ENCODE measurements around the gene FMO3.

FMO3 gene

DNA sequence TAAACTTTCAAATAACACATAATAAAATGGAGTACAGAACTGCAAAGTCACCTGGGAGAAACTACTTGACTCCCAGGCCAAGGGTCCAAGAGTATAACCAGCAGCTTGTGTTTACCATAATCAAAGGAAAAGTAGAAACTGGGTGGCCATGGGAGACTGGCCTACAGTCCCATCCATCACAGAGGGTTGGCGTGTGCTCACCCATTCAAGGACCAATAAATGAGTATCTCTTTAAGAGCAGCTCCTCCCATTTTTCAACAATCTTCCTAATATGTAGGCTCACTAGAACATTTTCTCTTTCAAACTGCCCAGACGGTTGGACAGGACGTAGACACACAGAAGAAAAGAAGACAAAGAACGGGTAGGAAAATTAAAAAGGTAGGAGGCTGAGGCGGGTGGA lies at the start of gene FMO3:
FMO3 (plus strand) TSS at position 302 of the 400 bp plus-strand sequence. CDS start 1,754 bp downstream, outside the sequence.
- no peak for DNase-seq

DNA sequence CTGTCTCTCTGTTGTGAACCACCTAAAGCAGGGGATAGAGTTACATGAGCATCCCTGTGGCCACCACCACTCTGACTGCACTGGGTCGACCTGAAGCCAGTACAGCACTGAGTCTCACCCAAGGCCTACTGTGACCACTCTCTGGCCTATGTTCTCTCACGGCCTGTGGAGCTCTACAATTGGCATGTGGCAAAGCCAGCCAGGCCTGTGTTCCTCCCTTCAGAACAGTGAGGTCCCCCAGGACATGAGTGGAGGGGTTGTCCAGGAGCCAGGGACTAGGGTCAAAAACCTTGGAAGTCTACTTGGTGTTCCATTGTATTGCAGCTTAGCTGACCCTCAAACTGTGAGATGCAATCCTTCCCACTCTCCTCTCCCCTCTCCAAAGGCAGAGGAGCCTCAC lies 42.7 kb upstream of the FMO3 start:
- DNase-seq = no peak

DNA sequence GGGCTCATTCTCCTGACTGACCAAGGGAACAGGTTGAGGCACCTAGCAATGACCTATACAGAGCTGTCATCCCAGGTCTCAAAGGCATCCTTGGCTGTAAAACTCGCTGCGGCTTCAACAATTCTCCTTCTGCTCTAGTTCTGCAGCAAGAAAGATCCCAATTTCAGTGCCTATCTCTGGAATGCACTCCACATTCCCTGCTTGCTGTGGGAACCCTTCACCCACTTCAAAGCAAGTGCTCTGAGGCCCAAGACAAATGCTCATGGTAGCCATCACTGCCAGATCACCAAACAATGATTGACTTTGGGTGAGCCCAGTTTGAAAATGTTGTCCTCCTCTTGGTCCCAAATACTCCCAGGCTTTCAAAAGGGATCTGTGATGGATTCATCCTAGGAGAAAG lies 37.7 kb upstream of the FMO3 start:
- DNase-seq = no peak

DNA sequence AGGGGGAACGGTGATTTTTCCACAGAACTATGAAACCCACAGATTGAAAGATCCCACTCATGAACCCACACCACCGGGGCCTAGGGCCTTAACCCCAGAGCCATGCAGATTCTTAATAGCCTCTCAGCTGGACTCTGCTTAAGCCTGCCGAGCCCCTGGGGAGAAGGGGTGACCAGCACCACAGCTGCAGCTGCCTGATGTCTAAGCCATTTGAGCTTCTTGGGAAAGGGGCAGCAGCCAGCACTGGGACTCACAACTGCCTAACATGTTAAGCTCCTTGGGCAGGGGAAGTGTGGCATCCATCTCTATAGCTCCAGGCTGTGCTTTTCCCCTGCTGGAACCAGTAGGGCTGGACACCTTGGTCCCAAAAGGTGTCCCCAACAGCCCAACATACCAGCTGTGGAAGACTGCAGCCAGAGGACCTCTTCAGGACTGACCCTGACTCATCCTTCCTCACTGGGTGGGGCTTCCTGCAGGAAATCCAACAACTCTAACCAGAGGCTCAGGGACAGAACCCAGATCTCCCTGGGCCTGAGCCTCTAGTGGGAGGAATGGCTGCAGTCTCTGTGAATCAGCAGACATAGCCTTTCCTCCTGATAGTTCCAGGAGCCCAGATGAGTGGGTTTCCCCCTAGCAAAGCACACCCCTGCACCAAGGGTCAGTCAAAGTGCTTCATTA lies 34.6 kb upstream of the FMO3 start:
- no peak for DNase-seq

DNA sequence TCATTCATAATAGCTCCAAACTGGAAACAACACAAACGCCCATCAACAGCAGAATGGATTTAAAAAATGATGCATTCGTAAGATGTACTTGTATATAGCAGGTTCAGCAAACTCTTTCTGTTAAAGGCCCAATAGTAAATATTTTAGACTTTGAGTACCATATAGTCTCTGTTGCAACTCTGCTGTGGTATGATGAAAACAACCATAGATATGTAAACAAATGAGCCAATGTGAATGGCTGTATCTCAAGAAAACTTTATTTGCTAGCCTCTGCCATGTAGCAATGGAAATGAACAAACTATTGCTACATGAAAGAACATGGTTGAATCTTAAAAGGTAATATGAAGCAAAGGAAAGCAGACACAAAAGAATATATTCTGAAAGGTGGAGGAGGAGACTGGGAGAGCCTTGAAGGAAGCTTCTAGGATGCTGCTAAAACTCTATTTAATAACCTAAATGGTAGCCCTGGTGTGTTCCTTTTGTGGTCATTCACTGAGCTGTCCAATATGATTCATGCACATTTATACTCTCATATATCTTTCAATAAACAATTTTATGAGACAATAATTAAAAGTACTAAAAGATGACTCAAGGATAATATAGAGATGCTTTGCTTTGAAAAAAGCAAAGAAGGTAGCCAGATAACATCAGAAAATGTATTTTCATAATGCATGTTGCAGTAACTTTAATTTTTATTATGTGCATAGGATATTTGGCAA lies 29.1 kb upstream of the FMO3 start:
- DNase-seq = no peak

DNA sequence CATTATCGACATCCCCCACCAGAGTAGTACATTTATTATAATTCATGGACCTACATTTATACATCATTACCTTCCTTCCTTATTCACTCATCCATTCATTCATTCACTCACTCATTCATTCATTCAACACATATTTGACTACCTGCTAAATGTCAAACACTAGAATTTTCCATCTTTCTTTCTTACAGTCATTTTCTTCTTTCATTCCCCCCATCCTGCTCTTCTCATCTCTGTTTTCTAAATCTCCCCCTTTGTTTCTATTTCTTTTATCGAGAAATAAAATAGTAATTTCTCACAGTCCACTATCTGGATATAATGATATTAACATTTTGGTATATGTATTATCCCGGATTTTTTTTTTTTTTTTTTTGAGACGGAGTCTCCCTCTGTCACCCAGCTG lies 27.8 kb upstream of the FMO3 start:
- DNase-seq = no peak

DNA sequence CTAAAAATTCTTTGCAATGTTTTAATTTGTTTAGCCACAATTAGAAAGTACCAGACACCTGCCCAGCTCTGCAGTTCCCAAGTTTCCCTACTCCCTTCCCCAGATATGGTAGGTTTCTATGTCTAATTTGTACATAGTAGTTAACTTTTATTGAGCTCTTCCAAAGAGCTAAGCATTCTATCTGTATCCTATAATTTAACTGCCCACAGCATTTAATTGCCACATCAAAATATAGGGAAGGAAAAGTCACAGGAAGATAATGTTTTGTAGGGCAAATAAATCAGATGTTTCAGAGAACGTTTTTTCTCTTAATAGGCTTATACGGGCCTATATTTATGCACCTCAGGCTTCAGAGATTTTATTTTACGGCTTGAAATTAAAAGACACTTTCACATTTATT lies 15.7 kb upstream of the FMO3 start:
- DNase-seq = no peak

DNA sequence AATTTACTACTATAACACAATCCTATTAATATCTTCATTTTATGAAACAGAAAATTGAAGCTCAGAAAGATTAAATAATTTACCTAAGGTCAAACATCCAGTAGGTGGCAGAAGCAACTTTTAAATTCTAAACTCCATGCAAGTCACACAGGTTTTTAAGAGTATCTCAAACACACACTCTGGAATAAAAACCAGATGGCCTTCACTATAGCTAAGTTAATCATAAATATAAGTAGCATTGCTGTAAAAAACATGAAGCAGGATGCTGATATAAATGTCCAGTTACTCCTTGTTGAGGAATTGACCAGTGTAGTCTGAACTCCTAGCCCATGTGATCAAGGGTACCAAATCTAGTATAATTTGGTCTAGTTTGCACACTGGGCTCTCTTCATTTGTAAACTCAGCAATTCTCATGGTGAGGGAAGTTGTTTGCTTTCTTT lies 9.4 kb upstream of the FMO3 start:
- DNase-seq = no peak

DNA sequence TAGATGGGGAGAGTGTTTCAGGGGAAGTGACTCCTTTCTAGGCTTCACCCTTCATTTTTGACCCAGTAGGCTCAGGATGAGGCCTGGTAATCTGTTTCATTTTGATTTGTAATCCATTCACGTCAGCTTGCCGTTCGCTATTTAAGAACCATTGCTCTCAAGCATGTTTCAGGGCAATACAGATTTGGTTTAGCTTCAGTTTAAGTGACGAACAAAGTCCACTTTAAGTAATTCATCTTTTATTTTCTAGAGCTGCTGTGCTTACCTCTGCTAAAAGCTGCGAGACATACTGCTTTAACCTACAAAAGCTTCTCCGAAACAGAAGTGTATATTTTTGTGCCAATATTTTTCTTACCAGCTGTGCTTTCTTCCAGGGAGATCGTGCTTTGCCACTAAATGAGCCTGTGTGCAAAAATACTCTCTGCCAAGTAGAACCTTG lies 8.9 kb upstream of the FMO3 start:
- DNase-seq = no peak

DNA sequence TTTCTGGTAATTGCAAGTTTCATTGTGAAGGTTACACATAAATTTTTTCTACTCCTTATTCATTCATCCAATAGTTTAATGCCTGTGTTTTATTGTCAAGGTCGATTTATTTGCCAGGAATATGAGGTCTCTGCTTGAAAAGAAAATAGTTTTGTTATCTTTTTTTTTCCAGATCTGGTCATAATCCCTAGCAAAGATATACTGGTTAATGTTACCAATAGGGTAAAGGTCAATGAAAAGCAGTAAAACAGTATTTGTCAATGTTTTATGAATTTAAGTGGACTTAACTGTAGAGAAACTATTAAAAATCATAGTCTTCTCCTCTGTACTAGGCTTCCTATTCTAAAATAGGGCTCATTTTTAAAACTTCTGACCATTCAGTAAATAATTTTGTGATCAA lies 8.1 kb upstream of the FMO3 start:
- no peak for DNase-seq

DNA sequence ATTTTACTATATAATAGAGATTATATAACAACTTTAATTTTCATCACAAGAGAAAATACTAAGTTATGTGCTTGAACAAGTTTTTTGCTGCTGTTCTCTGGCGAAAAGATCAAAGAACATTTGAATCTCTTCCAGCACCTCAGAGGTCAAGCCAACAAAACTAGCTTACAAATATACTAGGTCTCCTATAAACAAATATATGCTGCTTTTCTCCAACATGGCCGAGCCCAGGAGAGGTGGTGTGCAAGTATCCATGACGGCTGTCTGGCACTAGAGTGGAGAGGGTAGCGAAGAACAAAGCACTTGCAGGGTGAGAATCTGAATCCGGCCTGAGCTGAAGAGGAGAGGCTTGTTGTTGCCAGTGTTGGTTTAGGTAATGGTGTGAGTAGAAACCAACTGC lies 7.5 kb upstream of the FMO3 start:
- DNase-seq = no peak

DNA sequence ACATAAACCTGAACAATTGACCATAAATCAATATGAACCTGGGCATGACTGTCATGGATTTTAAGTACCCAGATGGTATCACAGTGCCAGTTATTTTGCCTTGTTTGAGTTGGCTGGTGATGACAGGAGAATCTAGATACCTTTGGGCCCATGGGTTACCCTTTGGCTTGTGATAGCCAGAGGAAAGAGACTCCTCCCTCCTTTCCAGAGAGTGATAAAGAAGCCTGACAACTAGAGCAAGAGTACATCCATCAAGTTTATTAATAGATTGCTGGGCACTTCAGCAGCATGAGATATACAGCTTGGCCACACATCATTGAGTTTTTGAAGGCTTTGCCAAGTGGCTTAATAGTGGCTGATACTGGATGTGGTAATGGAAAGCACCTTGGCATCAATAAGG lies 6.6 kb upstream of the FMO3 start:
- DNase-seq = no peak

DNA sequence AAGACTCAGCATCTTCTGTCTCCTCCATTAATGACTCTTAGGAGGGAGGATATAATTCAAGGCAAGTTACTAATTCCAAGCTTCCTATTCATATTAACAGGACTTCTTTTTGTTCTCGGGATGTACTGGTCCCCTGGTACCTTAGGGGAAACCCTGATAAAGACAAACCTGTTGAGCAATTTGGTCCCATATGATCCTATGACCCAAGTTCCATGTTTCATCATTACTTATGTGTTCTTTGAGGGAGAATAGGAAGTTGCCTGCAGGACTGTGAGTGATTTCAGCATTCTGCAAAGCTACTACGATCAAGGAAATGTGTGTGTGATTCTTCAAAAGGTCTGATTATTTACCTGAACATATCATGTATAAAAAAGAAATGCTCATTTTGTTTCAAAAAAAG lies 5.8 kb upstream of the FMO3 start:
- DNase-seq = no peak

DNA sequence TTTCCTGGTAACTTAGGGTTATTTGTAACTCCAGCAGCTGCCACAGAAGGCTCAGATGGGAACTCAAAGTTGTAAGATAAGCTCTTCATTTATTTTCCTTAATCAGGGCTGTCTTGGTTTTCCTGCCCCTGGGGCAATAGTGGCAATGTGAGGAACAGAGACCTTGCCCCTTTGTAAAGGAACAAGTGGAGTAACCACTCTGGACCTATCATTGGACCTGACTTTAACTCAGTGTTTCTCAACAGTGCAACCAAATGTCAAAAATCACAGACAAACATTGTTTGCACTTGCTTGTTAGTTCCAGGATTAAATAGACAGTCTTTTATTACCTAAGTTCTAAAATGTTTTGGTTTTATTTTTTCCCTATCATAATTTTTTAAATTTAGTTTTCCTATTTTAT lies 2.8 kb upstream of the FMO3 start:
- no peak for DNase-seq

DNA sequence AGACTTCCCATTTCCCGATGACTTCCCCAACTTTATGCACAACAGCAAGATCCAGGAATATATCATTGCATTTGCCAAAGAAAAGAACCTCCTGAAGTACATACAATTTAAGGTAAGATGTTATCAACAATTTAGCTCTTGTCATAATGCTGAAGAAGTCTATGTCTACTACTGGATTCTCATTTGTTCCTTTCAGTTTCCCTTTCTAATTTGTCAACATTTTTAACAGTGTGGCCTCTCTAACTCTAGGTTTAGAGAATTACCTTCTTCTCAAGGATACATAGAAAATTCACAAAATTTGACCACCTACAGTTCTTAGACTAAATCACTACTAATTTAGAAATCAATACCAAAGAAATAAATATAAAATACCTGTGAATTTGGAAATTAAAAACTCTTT lies 13.2 kb downstream of the FMO3 start:
- no peak for DNase-seq

DNA sequence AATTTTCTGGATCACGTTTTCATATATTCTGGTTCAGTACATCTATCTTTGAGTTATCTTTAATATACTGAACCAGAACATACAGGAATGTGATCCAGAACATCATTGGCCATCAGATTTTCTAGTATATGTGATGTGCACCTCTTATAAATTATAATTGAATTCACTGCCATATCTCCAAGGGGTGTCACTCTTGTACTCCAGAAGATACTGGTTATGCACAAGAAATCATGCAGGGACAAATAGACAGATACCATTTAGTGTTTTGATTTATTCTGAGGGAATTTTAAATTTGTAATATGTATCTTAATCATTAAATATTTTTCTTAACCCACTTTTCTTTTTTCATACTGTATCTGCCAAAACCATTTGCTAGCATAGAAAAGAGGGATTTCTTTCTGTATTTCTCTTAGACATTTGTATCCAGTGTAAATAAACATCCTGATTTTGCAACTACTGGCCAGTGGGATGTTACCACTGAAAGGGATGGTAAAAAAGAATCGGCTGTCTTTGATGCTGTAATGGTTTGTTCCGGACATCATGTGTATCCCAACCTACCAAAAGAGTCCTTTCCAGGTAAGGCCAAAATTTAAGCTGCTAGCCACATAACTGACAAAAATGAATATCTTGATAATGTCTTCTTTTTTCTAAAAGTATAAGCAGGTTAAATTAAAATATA lies 16.7 kb downstream of the FMO3 start:
- DNase-seq = no peak

DNA sequence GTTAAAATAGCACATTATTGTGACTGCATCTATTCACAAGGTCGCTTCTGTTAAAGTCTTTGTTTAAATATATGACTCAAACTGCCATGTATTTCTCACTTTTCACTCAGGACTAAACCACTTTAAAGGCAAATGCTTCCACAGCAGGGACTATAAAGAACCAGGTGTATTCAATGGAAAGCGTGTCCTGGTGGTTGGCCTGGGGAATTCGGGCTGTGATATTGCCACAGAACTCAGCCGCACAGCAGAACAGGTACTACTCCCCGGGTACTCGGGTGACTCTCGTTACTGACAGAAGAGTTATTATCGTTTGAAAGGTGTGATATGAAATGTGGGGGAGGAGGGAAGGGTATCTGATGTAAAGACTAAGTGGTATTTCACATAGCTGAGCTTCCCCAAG lies 17.3 kb downstream of the FMO3 start:
- DNase-seq = no peak

DNA sequence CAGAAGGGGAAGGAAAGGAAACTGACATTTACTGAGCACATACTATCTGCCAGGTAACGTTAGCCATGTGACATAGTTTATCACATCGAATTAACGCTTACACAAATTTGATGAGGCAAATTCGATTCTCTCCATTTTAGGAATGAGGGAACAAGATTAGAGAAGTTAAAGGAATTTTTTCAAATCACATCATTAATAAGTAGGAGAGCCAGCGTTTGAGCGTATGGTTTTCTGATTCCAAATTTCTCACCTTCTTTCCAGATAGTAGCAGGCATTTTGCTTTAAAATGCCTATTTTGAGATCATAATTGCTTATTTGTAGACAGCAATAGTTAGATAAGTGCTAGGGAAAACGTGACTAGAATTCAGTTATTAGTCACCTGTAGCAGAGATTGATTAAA lies 19.3 kb downstream of the FMO3 start:
- DNase-seq = no peak

DNA sequence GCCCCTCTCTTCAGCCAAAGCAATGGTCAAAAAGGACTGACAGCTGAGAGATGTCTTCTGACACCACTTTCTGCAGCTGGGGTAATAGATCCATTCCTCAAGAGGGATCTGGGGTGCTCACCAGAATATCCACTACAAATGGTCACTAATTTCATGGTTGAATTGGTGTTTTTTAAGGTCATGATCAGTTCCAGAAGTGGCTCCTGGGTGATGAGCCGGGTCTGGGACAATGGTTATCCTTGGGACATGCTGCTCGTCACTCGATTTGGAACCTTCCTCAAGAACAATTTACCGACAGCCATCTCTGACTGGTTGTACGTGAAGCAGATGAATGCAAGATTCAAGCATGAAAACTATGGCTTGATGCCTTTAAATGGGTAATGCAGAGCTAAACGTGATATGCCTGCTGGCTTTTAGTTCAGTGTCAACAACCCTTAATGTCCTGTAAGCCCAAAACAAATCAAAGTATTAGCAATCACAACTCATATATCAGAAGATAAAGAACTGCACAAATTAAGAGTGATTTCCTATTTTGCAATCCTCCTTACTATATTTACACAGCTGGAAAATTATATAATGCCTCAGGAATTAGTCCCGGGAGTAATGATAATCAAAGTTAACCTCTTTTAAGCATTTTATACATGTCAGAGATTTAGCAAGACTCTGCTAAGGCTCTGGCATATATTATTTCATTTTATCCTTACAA lies 20.1 kb downstream of the FMO3 start:
- no peak for DNase-seq

DNA sequence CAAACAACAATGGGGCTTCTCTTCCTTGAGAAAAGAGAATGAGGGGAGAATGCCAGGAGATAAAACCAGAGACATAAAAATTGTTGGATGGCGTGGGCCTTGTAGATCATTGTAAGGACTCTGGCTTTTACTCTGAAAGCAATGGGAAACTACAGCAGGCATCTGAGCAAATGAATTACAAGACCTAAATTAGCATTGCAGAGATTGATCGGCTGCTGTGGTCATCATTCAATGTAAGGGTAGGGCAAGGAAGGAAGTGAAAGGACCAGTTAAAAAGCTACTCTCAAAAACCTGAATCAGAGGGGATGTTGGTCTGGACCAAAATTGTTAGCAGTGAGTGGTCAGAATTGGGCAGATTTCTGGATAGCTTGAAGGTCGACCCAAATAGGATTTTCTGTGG lies 21.4 kb downstream of the FMO3 start:
- DNase-seq = no peak

DNA sequence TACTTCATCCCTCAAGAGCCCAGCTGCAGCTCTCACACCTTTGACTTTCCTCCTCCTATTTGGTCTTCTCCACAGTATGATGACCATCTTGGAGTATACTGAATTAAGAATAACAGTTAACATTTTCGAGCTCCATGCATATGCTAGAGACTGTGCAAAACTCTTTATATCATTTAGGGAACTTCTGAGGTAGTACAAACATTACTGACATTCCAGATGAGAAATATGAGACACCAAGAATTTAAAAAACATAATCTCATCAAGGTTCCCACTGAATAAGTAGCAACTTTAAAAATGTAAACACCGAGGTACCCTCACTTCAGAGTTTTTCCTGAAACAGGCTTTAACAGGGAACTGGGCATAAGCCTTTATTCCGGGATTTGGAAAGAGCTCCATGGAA lies 22.7 kb downstream of the FMO3 start:
- no peak for DNase-seq

DNA sequence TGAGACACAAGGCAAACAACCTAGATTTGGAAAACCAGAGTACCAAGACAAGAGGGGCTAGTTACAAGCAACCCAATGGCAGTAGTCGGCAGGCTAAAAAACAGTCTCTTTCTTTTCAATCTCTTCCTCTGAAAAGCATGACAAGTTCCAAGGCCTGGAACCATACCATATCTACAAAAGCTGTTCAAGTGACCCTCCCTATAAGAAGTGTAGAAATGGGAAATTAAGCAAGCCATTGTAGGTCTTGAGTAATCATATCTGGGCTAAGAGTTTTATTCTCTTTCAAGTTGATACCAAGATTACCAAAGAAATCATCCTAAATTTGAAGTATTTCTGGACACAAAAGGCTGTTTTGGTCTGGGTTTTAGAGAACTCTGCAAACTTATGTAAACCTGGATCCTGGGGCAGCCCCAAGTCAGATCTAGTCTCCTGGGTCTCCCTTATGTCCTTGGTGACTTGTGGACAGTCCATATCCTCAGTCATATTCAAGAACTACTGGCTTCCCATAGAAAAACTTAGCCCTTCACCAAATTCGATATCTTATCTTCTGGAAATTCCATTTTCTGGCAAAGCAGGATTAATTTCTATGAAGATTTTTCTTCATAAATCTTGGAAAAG lies 24.7 kb downstream of the FMO3 start:
- no peak for DNase-seq

DNA sequence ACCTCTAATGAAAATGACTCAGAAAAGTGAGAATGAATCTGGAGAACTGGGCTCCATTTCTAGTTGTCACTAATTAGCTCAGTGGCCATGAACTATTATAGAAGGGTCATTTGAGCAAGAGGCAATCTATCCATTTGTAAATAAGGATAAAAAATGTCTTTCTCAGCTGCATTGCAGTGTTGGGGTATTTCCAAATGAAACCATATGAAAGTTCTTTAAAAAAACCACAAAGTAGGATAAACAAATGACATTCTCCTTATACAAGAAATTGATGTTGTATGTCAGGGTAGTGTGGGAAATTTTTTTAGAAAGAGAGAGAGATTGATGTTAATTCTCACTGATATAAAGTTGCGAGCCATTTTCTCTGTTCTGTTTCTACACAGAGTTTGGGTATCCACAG lies 26.0 kb downstream of the FMO3 start:
- no peak for DNase-seq
